Caco-2 (cell line): ENCODE measurements around the gene MKNK2. TPM values are rescaled to one million over a fixed set of nuclear protein-coding genes. Genes with fewer than 3 reads are reported as not detected.

ENCODE experiments used
- total RNA-seq: library from RNA; stranded (reverse); gene quantifications from 2 replicates; pipeline ENCODE4 v1.2.3, GENCODE V29; 2022

Gene MKNK2
- total RNA-seq, 1 experiment from 2014 or later = 162 TPM

Other genes starting within 250 kb of the MKNK2 start
- gene ATP8B3, start 239.0 kb downstream of the MKNK2 start, total RNA-seq = 0.28 and 0.45 TPM in 2 replicates
- gene REXO1, start 202.8 kb downstream of the MKNK2 start, total RNA-seq = 43.0 and 46.6 TPM in 2 replicates
- gene KLF16, start 187.7 kb downstream of the MKNK2 start, total RNA-seq = 26.5 and 26.8 TPM in 2 replicates
- 47.7 and 51.8 TPM in 2 replicates for gene ABHD17A, start 165.7 kb downstream of the MKNK2 start, total RNA-seq
- gene ADAT3, start 145.8 kb downstream of the MKNK2 start, total RNA-seq = 12.6 and 14.0 TPM in 2 replicates
- gene SCAMP4, start 145.8 kb downstream of the MKNK2 start, total RNA-seq = 78.3 and 84.1 TPM in 2 replicates
- 44.4 and 49.6 TPM in 2 replicates for gene CSNK1G2, start 110.1 kb downstream of the MKNK2 start, total RNA-seq
- gene BTBD2, start 35.5 kb downstream of the MKNK2 start, total RNA-seq = 47.0 and 52.2 TPM in 2 replicates
- gene MOB3A, start 45.1 kb upstream of the MKNK2 start, total RNA-seq = 10.8 and 11.7 TPM in 2 replicates
- gene IZUMO4, start 45.7 kb upstream of the MKNK2 start, total RNA-seq = 1.1 and 1.6 TPM in 2 replicates
- gene AP3D1, start 100.3 kb upstream of the MKNK2 start, total RNA-seq = 150 and 151 TPM in 2 replicates
- gene DOT1L, start 112.7 kb upstream of the MKNK2 start, total RNA-seq = 51.8 and 55.6 TPM in 2 replicates
- 119 TPM in 2 replicates for gene PLEKHJ1, start 185.1 kb upstream of the MKNK2 start, total RNA-seq
- 129 and 135 TPM in 2 replicates for gene SF3A2, start 185.6 kb upstream of the MKNK2 start, total RNA-seq
- gene AMH, start 198.1 kb upstream of the MKNK2 start, total RNA-seq = 19.3 and 19.4 TPM in 2 replicates
- gene JSRP1, start 205.2 kb upstream of the MKNK2 start, total RNA-seq = not detected in 2 replicates
- gene PEAK3, start 230.9 kb upstream of the MKNK2 start, total RNA-seq = not detected in 2 replicates